GM23338 (cell line): ENCODE results near the gene PHF21A. TPM values are rescaled to one million over a fixed set of nuclear protein-coding genes. Genes with fewer than 3 reads are reported as not detected.

Experiments used
- ATAC-seq: fragments of 200-7000 bp; cut with Tn5 transposase; 3 replicates; pipeline ENCODE4 v1.9.1; 2020
- DNase-seq: peaks from one replicate; pipeline ENCODE4 v3.0.0-alpha.2; 2015; ENCODE audit warnings: low spot score
- H2AFZ ChIP-seq: fragments of 200-600 bp; sonication (generic); 2 replicates; pipeline ENCODE4 v1.8.0; 2016; ENCODE audit warnings: antibody characterized with exemption, mild to moderate bottlenecking, moderate library complexity
- H3F3A ChIP-seq: fragments of 200-600 bp; sonication (generic); replicated peaks from 2 replicates; pipeline ENCODE4 v1.8.0; 2017; ENCODE audit warnings: antibody characterized with exemption, mixed run types, low read depth
- H3K27ac ChIP-seq: fragments of 200-600 bp; sonication (generic); 2 replicates; pipeline ENCODE4 v1.6.1; 2016; ENCODE audit warnings: low read depth
- H3K27me3 ChIP-seq: fragments of 200-600 bp; sonication (generic); 2 replicates; pipeline ENCODE4 v1.8.0; 2016; ENCODE audit warnings: mild to moderate bottlenecking, mixed run types, moderate library complexity; ENCODE audit not compliant: insufficient read depth
- H3K36me3 ChIP-seq: fragments of 200-600 bp; sonication (generic); 2 replicates; pipeline ENCODE4 v1.8.0; 2016; ENCODE audit warnings: mild to moderate bottlenecking; ENCODE audit not compliant: insufficient read depth
- H3K4me1 ChIP-seq: fragments of 200-600 bp; sonication (generic); 2 replicates; pipeline ENCODE4 v1.8.0; 2016; ENCODE audit warnings: mild to moderate bottlenecking, moderate library complexity; ENCODE audit not compliant: insufficient read depth
- H3K4me2 ChIP-seq: fragments of 200-600 bp; sonication (generic); 2 replicates; pipeline ENCODE4 v1.7.1; 2017; ENCODE audit warnings: mixed run types
- H3K4me3 ChIP-seq: fragments of 200-600 bp; sonication (generic); 2 replicates; pipeline ENCODE4 v1.6.1; 2016; ENCODE audit warnings: mixed run types
- H3K79me2 ChIP-seq: fragments of 200-600 bp; sonication (generic); replicated peaks from 2 replicates; pipeline ENCODE4 v1.8.0; 2017; ENCODE audit warnings: mild to moderate bottlenecking; ENCODE audit not compliant: insufficient read depth
- H3K9me2 ChIP-seq: fragments of 200-600 bp; sonication (generic); 2 replicates; pipeline ENCODE4 v1.8.0; 2017; ENCODE audit not compliant: insufficient read depth
- H4K20me1 ChIP-seq: fragments of 200-600 bp; sonication (generic); replicated peaks from 2 replicates; pipeline ENCODE4 v1.8.0; 2017; ENCODE audit warnings: mild to moderate bottlenecking; ENCODE audit not compliant: insufficient read depth
- H3K27ac Mint-ChIP-seq: 2 replicates; pipeline ENCODE4 v1.8.0; 2020; ENCODE audit warnings: inconsistent platforms, mild to moderate bottlenecking, moderate library complexity, mixed read lengths
- H3K27me3 Mint-ChIP-seq: 3 replicates; pipeline ENCODE4 v1.8.0; 2022; ENCODE audit warnings: low read depth, mild to moderate bottlenecking, moderate library complexity, mixed read lengths, inconsistent platforms; ENCODE audit not compliant: insufficient read depth, poor library complexity
- H3K36me3 Mint-ChIP-seq: 3 replicates; pipeline ENCODE4 v1.8.0; 2021; ENCODE audit warnings: low read depth, mild to moderate bottlenecking, inconsistent platforms, moderate library complexity, mixed read lengths
- H3K4me1 Mint-ChIP-seq: 3 replicates; pipeline ENCODE4 v1.8.0; 2020; ENCODE audit warnings: mild to moderate bottlenecking, inconsistent platforms, mixed read lengths
- H3K4me3 Mint-ChIP-seq: 3 replicates; pipeline ENCODE4 v1.8.0; 2021; ENCODE audit warnings: moderate library complexity, mild to moderate bottlenecking, inconsistent platforms, mixed read lengths
- H3K9me3 Mint-ChIP-seq: 3 replicates; pipeline ENCODE4 v1.8.0; 2020; ENCODE audit warnings: moderate library complexity, mild to moderate bottlenecking, inconsistent platforms, mixed read lengths
- CREB1 ChIP-seq: fragments of 250-450 bp; sonication (Bioruptor Pico); IDR thresholded peaks from 2 replicates; pipeline ENCODE4 v1.5.0; 2020; ENCODE audit warnings: low read depth, mild to moderate bottlenecking, moderate library complexity
- ETS1 ChIP-seq: IDR thresholded peaks from 2 replicates; pipeline ENCODE4 v1.6.1; 2016; ENCODE audit warnings: antibody characterized with exemption
- JUNB ChIP-seq: IDR thresholded peaks from one replicate; pipeline ENCODE4 v1.6.1; 2016; ENCODE audit warnings: antibody characterized with exemption; ENCODE audit not compliant: unreplicated experiment
- NANOG ChIP-seq: IDR thresholded peaks from 2 replicates; pipeline ENCODE4 v1.6.1; 2016; ENCODE audit warnings: antibody characterized with exemption, borderline replicate concordance
- ZNF114 ChIP-seq: fragments of 250-450 bp; sonication (Bioruptor Pico); IDR thresholded peaks from 2 replicates; pipeline ENCODE4 v1.5.0; 2020; ENCODE audit warnings: mild to moderate bottlenecking, moderate library complexity
- ZNF331 ChIP-seq: fragments of 250-450 bp; sonication (Bioruptor Pico); IDR thresholded peaks from 2 replicates; pipeline ENCODE4 v1.5.0; 2020; ENCODE audit warnings: low read depth, mild to moderate bottlenecking, moderate library complexity
- ZNF462 ChIP-seq: fragments of 250-450 bp; sonication (Bioruptor Pico); IDR thresholded peaks from 2 replicates; pipeline ENCODE4 v1.5.0; 2020; ENCODE audit warnings: mild to moderate bottlenecking, moderate library complexity
- polyA plus RNA-seq: library from polyadenylated mRNA; unstranded; fragments of >200 nt; fragmentation: Nextera tagmentation; extraction: Ambion mirVana; gene quantifications from 2 replicates; pipeline ENCODE4 v1.2.1, GENCODE V29; 2016
- total RNA-seq: library from RNA; depleted of rRNA; stranded (reverse); fragments of >200 nt; shearing (Covaris generic); gene quantifications from 2 replicates; pipeline ENCODE4 v1.2.3, GENCODE V29; 2014

PHF21A gene
- total and polyA plus RNA-seq, 2 experiments from 2014 or later: 21.7 to 23.6 TPM

DNA sequence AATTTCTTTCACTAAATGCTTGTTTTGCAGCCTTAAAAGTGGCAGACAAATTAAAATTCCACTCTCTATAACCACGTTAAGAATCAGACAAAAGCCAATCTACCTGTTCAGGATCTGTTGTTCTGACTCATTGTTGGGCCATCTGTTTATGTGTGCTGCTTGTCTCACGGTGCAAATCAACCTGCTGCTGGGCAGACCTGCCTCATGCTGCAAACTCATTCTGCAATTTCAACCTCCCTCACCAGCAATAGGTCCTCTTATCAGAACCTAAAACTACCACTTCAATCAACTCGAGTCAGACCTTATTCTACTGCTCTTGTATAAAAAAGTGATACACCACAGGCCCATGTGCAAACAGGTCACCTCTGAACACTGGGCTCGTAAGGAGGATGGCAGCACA lies 123.7 kb downstream of the PHF21A start (continued):
- TF ChIP-seq ZNF462 (CRISPR knock-in tag) (no peak), CREB1 (CRISPR knock-in tag) (no peak), NANOG (no peak)

- H3K4me3 ChIP-seq: no peak overlapping the region
- Mint-ChIP-seq H3K27me3 (no peaks in the 10 kb centered on the region), H3K4me1 (peaks cover 74% of the 10 kb centered on the region), H3K9me3 (no peaks in the 10 kb centered on the region), H3K27ac (peak overlapping the region; percentile 96), H3K4me3 (no peak overlapping the region), H3K36me3 (no peaks in the 10 kb centered on the region)
- peaks cover 58% of the 10 kb centered on the region for H3K4me1 ChIP-seq
- peak overlapping the region; percentile 46; the same call in 1 of the 2 replicates for H3K4me2 ChIP-seq
- H2AFZ ChIP-seq: no peak overlapping the region
- H4K20me1 ChIP-seq: no peaks in the 10 kb centered on the region
- H3K79me2 ChIP-seq: no peaks in the 10 kb centered on the region; the same call in 1 of the 2 replicates
- H3K27me3 ChIP-seq: no peaks in the 10 kb centered on the region
- no peaks in the 10 kb centered on the region for H3F3A ChIP-seq
- H3K27ac ChIP-seq: peak overlapping the region; percentile 89
- H3K36me3 ChIP-seq: no peaks in the 10 kb centered on the region
- ATAC-seq (peak; percentile 17), DNase-seq (no peak)
- H3K9me2 ChIP-seq: no peaks in the 10 kb centered on the region
- no peak for TF ChIP-seq ZNF462 (CRISPR knock-in tag)
- no peak for TF ChIP-seq JUNB
- TF ChIP-seq ETS1: no peak
- no peak for TF ChIP-seq ZNF114 (CRISPR knock-in tag)
- TF ChIP-seq ZNF331 (CRISPR knock-in tag): no peak
- no peak for TF ChIP-seq CREB1 (CRISPR knock-in tag)
These were observed 125.9 kb downstream of the PHF21A start for GRCh38 chr11:45995342-45995734.
